ENCODE results near the gene PRDM1.

Gene PRDM1

GRCh38 chr6:106084106-106084988 is 1.8 kb upstream of the PRDM1 start:
- Histone ChIP-seq H3K36me3 (replicated peaks) (no peaks in the 10 kb centered on the region), H3K4me3 (ENCODE audit: low read depth, low read length) (no peak overlapping the region), H3K27ac (no peak overlapping the region), H3K27me3 (replicated peaks) (no peaks in the 10 kb centered on the region)
- TF ChIP-seq, protein P1, sequence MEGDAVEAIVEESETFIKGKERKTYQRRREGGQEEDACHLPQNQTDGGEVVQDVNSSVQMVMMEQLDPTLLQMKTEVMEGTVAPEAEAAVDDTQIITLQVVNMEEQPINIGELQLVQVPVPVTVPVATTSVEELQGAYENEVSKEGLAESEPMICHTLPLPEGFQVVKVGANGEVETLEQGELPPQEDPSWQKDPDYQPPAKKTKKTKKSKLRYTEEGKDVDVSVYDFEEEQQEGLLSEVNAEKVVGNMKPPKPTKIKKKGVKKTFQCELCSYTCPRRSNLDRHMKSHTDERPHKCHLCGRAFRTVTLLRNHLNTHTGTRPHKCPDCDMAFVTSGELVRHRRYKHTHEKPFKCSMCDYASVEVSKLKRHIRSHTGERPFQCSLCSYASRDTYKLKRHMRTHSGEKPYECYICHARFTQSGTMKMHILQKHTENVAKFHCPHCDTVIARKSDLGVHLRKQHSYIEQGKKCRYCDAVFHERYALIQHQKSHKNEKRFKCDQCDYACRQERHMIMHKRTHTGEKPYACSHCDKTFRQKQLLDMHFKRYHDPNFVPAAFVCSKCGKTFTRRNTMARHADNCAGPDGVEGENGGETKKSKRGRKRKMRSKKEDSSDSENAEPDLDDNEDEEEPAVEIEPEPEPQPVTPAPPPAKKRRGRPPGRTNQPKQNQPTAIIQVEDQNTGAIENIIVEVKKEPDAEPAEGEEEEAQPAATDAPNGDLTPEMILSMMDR (IDR thresholded peaks at IDR 0.05; ENCODE audit: low read depth, low read length, missing control alignments) = peak; percentile 82
- DNase-seq = peak; percentile 47
- in situ Hi-C loops (cut with HindIII; ENCODE audit: low pct_ligation_motif_present, low sequenced_read_pairs) = no loop called here

- Histone ChIP-seq H3K36me3 (replicated peaks) (no peaks in the 10 kb centered on the region), H3K4me3 (ENCODE audit: low read depth, low read length) (peak overlapping the region; percentile 64), H3K27me3 (replicated peaks) (no peaks in the 10 kb centered on the region), H3K27ac (no peak overlapping the region)
- in situ Hi-C loops (cut with HindIII; ENCODE audit: low pct_ligation_motif_present, low sequenced_read_pairs) = no loop called here
- TF ChIP-seq, protein P1 (IDR thresholded peaks at IDR 0.05; ENCODE audit: low read depth, low read length, missing control alignments) = no peak
- DNase-seq = no peak
These were observed 996 bp upstream of the PRDM1 start for GRCh38 chr6:106084989-106085691.

DNA sequence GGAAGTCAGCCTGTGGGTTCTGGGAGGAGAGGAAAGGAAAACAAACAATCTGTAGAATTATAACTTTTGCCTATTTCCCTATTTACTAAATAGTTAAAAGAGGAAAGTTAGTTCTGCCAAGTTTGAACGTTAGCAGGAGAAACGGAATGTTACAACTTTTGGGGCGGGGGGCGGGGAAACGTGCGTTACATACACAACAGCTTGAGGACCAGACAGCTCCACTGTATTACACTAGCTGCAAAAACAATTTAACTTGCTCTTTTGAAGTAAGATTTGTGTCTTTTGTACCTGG is 498 bp upstream of the PRDM1 start:
- no peaks in the 10 kb centered on the region for H3K27me3 ChIP-seq (replicated peaks)
- TF ChIP-seq, protein P1 (IDR thresholded peaks at IDR 0.05; ENCODE audit: low read depth, low read length, missing control alignments) = no peak
- H3K36me3 ChIP-seq (replicated peaks) = no peaks in the 10 kb centered on the region
- DNase-seq = no peak
- peak overlapping the region; percentile 64 for H3K4me3 ChIP-seq (ENCODE audit: low read depth, low read length)
- no peak overlapping the region for H3K27ac ChIP-seq
- in situ Hi-C loops (cut with HindIII; ENCODE audit: low pct_ligation_motif_present, low sequenced_read_pairs) = no loop called here

GRCh38 chr6:106086814-106087175 is 659 bp downstream of the PRDM1 start:
- in situ Hi-C loops (cut with HindIII; ENCODE audit: low pct_ligation_motif_present, low sequenced_read_pairs) = no loop called here
- H3K36me3 ChIP-seq (replicated peaks) = no peaks in the 10 kb centered on the region
- H3K4me3 ChIP-seq (ENCODE audit: low read depth, low read length) = peak overlapping the region; percentile 64
- no peak overlapping the region for H3K27ac ChIP-seq
- DNase-seq = no peak
- TF ChIP-seq, protein P1 (IDR thresholded peaks at IDR 0.05; ENCODE audit: low read depth, low read length, missing control alignments) = no peak
- H3K27me3 ChIP-seq (replicated peaks) = no peaks in the 10 kb centered on the region

GRCh38 chr6:106087548-106088325 is 1.6 kb downstream of the PRDM1 start:
- no peak overlapping the region for H3K27ac ChIP-seq
- no peaks in the 10 kb centered on the region for H3K27me3 ChIP-seq (replicated peaks)
- no peaks in the 10 kb centered on the region for H3K36me3 ChIP-seq (replicated peaks)
- peak overlapping the region; percentile 43 for H3K4me3 ChIP-seq (ENCODE audit: low read depth, low read length)
- peak; percentile 37 for DNase-seq
- in situ Hi-C loops (cut with HindIII; ENCODE audit: low pct_ligation_motif_present, low sequenced_read_pairs) = no loop called here
- TF ChIP-seq, protein P1 (IDR thresholded peaks at IDR 0.05; ENCODE audit: low read depth, low read length, missing control alignments) = no peak
